Keratinocyte (primary cell): ENCODE results near the gene OR52B2. TPM values are rescaled to one million over a fixed set of nuclear protein-coding genes. Genes with fewer than 3 reads are reported as not detected.

Experiments used
- DNase-seq: peaks from one replicate; pipeline ENCODE4 v3.0.0-alpha.2; 2011; ENCODE audit warnings: low read depth, missing footprints, low spot score
- FAIRE-seq: peaks from 2 replicates; lab custom pipeline; 2011; peaks lifted over from hg19 to GRCh38; lab: Jason Lieb, UNC
- H2AFZ ChIP-seq: 2 replicates; pipeline ENCODE4 v1.6.0; 2012; ENCODE audit warnings: low read length, control low read depth, inconsistent platforms; ENCODE audit not compliant: control insufficient read depth
- H3K27ac ChIP-seq: 2 replicates; pipeline ENCODE4 v1.5.1; 2011; ENCODE audit warnings: low read length; ENCODE audit not compliant: control insufficient read depth, insufficient read depth
- H3K27me3 ChIP-seq: 3 replicates; pipeline ENCODE4 v1.6.0; 2011; ENCODE audit warnings: low read length; ENCODE audit not compliant: control insufficient read depth, insufficient read depth; ENCODE audit errors: extremely low read depth
- H3K36me3 ChIP-seq, 2 experiments: 2 replicates in 1 of 2; 3 replicates in 1 of 2; pipeline ENCODE4 v1.5.1; 2011; ENCODE audit warnings: low read length in 2 of 2, mild to moderate bottlenecking in 1 of 2; ENCODE audit not compliant: control insufficient read depth in 2 of 2, insufficient read depth in 2 of 2; ENCODE audit errors: extremely low read depth in 1 of 2
- H3K4me1 ChIP-seq: 3 replicates; pipeline ENCODE4 v1.5.1; 2011; ENCODE audit warnings: low read length; ENCODE audit not compliant: control insufficient read depth, insufficient read depth; ENCODE audit errors: extremely low read depth
- H3K4me2 ChIP-seq: 3 replicates; pipeline ENCODE4 v1.6.0; 2011; ENCODE audit warnings: low read depth, low read length; ENCODE audit not compliant: control insufficient read depth, insufficient read depth; ENCODE audit errors: extremely low read depth
- H3K4me3 ChIP-seq, 3 experiments: fragments of 200-600 bp in 1 of 3; sonication (generic) in 1 of 3; 2 replicates in 2 of 3; 3 replicates in 1 of 3; pipeline ENCODE4 v1.5.1; 2011 to 2016; ENCODE audit warnings: low read length in 3 of 3, mild to moderate bottlenecking in 3 of 3, control low read depth in 2 of 3, inconsistent platforms in 1 of 3, low read depth in 1 of 3, mixed read lengths in 1 of 3, mixed run types in 1 of 3, moderate library complexity in 1 of 3; ENCODE audit not compliant: control insufficient read depth in 2 of 3, insufficient read depth in 2 of 3; ENCODE audit errors: extremely low read depth in 1 of 3
- H3K79me2 ChIP-seq: 2 replicates; pipeline ENCODE4 v1.6.0; 2012; ENCODE audit warnings: low read length; ENCODE audit not compliant: control insufficient read depth, insufficient read depth
- H3K9ac ChIP-seq: 3 replicates; pipeline ENCODE4 v1.6.0; 2011; ENCODE audit warnings: low read length; ENCODE audit not compliant: control insufficient read depth, insufficient read depth; ENCODE audit errors: extremely low read depth
- H3K9me1 ChIP-seq: 3 replicates; pipeline ENCODE4 v1.6.0; 2011; ENCODE audit warnings: low read length; ENCODE audit not compliant: control insufficient read depth, insufficient read depth; ENCODE audit errors: extremely low read depth
- H3K9me3 ChIP-seq: 2 replicates; pipeline ENCODE4 v1.5.1; 2012; ENCODE audit warnings: low read depth, low read length; ENCODE audit not compliant: control insufficient read depth
- H4K20me1 ChIP-seq: 3 replicates; pipeline ENCODE4 v1.6.0; 2011; ENCODE audit warnings: low read length; ENCODE audit not compliant: control insufficient read depth, insufficient read depth; ENCODE audit errors: extremely low read depth
- CTCF ChIP-seq, 3 experiments: IDR thresholded peaks in 1 of 3; conservative IDR thresholded peaks in 1 of 3; optimal IDR thresholded peaks in 1 of 3; 2 replicates in 2 of 3; 3 replicates in 1 of 3; pipeline versions ENCODE3 to v1.5.1; 2011; ENCODE audit warnings: low read length in 3 of 3, mild to moderate bottlenecking in 3 of 3, moderate library complexity in 2 of 3, control low read depth in 1 of 3, inconsistent platforms in 1 of 3; ENCODE audit not compliant: insufficient read depth in 2 of 3; ENCODE audit errors: extremely low read depth in 1 of 3
- EZH2 ChIP-seq: IDR thresholded peaks from one replicate; pipeline ENCODE4 v1.6.1; 2012; ENCODE audit warnings: inconsistent platforms, mild to moderate bottlenecking, low read length, moderate library complexity
- dilution Hi-C: fragments of 300-500 bp; cut with MboI; formaldehyde crosslinking; loops from one replicate; pipeline ENCODE4 v1.7.0; 2020; ENCODE audit warnings: low sequenced_read_pairs; ENCODE audit not compliant: extremely low pct_ligation_motif_present
- polyA plus RNA-seq, 5 experiments: library from polyadenylated mRNA; depleted of rRNA in 3 of 5; stranded (reverse) in 3 of 5; stranded (forward) in 1 of 5; unstranded in 1 of 5; fragments of >200 nt; gene quantifications; 1 replicate in 1 of 5; 2 replicates in 3 of 5; 3 replicates in 1 of 5; pipeline versions ENCODE4 v1.2.1 to v1.2.3, GENCODE V29; 2011 to 2012; ENCODE audit warnings: missing spikeins in 2 of 5, low read depth in 1 of 5, low replicate concordance in 1 of 5

Gene OR52B2
- polyA plus RNA-seq, 1 donor (not counting 4 experiments of a cell fraction or from before 2014, with no cell fraction given): not detected

- H3K9me1 ChIP-seq: no peaks in the 10 kb centered on the region
- H3K9me3 ChIP-seq: no peaks in the 10 kb centered on the region
- H3K4me3 ChIP-seq: no peak overlapping the region
- no peaks in the 10 kb centered on the region for H3K27me3 ChIP-seq
- no peak overlapping the region for H3K9ac ChIP-seq
- DNase-seq (no peak), FAIRE-seq (no peak)
- H3K4me2 ChIP-seq: no peak overlapping the region
- no peaks in the 10 kb centered on the region for H4K20me1 ChIP-seq
- no peaks in the 10 kb centered on the region for H3K36me3 ChIP-seq
- TF ChIP-seq EZH2 (no peak), CTCF (optimal IDR thresholded peaks at IDR 0.05 in 1 of 3, IDR thresholded peaks at IDR 0.05 in 1 of 3, conservative IDR thresholded peaks at IDR 0.05 in 1 of 3; ENCODE audit: extremely low read depth in 1 of 3, insufficient read depth in 2 of 3, low read length in 3 of 3) (no peak)
- no peak overlapping the region for H2AFZ ChIP-seq
- no peak overlapping the region for H3K27ac ChIP-seq
- H3K79me2 ChIP-seq: no peaks in the 10 kb centered on the region
- dilution Hi-C loops: no loop called here
- H3K4me1 ChIP-seq: no peaks in the 10 kb centered on the region
These were observed 37.7 kb downstream of the OR52B2 start for GRCh38 chr11:6132431-6132830.

- dilution Hi-C loops: no loop called here
- FAIRE-seq (no peak), DNase-seq (no peak)
- Histone ChIP-seq H2AFZ (no peak overlapping the region), H3K27me3 (no peaks in the 10 kb centered on the region), H3K4me2 (no peak overlapping the region), H3K79me2 (no peaks in the 10 kb centered on the region), H3K4me3 (no peak overlapping the region), H3K36me3 (no peaks in the 10 kb centered on the region), H3K27ac (no peak overlapping the region), H3K9me1 (no peaks in the 10 kb centered on the region), H3K4me1 (no peaks in the 10 kb centered on the region), H3K9me3 (no peaks in the 10 kb centered on the region), H4K20me1 (no peaks in the 10 kb centered on the region), H3K9ac (no peak overlapping the region)
- no peak for TF ChIP-seq CTCF (optimal IDR thresholded peaks at IDR 0.05 in 1 of 3, IDR thresholded peaks at IDR 0.05 in 1 of 3, conservative IDR thresholded peaks at IDR 0.05 in 1 of 3; ENCODE audit: extremely low read depth in 1 of 3, insufficient read depth in 2 of 3, low read length in 3 of 3)
- TF ChIP-seq EZH2: no peak
These were observed 40.5 kb downstream of the OR52B2 start for GRCh38 chr11:6129635-6130034.
